A673 (cell line): ENCODE data around the gene ZNF622. TPM values are rescaled to one million over a fixed set of nuclear protein-coding genes. Genes with fewer than 3 reads are reported as not detected.

Source experiments
- BruUV-seq: library from RNA; stranded (reverse); fragments of 400-500 nt; replicated peaks from 2 replicates; lab custom pipeline; 2021; lab: Mats Ljungman, UMichigan
- CTCF ChIA-PET: fragments of 300-600 bp; sonication (Branson Sonifier 250); formaldehyde crosslinking; loops from one replicate; lab custom pipeline; 2022; ENCODE audit warnings: antibody characterized with exemption; lab: Charles Lee
- POLR2A ChIA-PET: fragments of 300-600 bp; sonication (Branson Sonifier 250); formaldehyde crosslinking; loops from one replicate; lab custom pipeline; 2022; ENCODE audit warnings: antibody characterized with exemption; ENCODE audit not compliant: low non-redundant PET; lab: Charles Lee
- DNase-seq: peaks from one replicate; pipeline ENCODE4 v3.0.0-alpha.2; 2015; ENCODE audit warnings: low spot score
- H3K27ac ChIP-seq: fragments of 200-600 bp; sonication (generic); 2 replicates; pipeline ENCODE4 v1.5.1; 2016; ENCODE audit warnings: mixed run types, low read depth, mild to moderate bottlenecking, mixed read lengths, antibody characterized with exemption, low read length; ENCODE audit not compliant: poor library complexity, severe bottlenecking
- H3K27me3 ChIP-seq: fragments of 200-600 bp; sonication (generic); replicated peaks from 2 replicates; pipeline ENCODE4 v1.6.1; 2017; ENCODE audit warnings: mixed run types, low read depth, mild to moderate bottlenecking, mixed read lengths, antibody characterized with exemption, low read length; ENCODE audit not compliant: insufficient read depth, poor library complexity
- H3K36me3 ChIP-seq: fragments of 200-600 bp; sonication (generic); 2 replicates; pipeline ENCODE4 v1.6.1; 2016; ENCODE audit warnings: mixed run types, mild to moderate bottlenecking, mixed read lengths, antibody characterized with exemption, low read length; ENCODE audit not compliant: insufficient read depth, poor library complexity, severe bottlenecking
- H3K4me1 ChIP-seq: fragments of 200-600 bp; sonication (generic); 2 replicates; pipeline ENCODE4 v1.6.1; 2017; ENCODE audit warnings: mixed run types, mild to moderate bottlenecking, mixed read lengths, antibody characterized with exemption, low read length; ENCODE audit not compliant: insufficient read depth, poor library complexity, severe bottlenecking
- H3K4me3 ChIP-seq: fragments of 200-600 bp; sonication (generic); 2 replicates; pipeline ENCODE4 v1.5.1; 2016; ENCODE audit warnings: low read depth, mixed run types, mild to moderate bottlenecking, mixed read lengths, low read length; ENCODE audit not compliant: poor library complexity, severe bottlenecking
- H3K9me3 ChIP-seq: fragments of 200-600 bp; sonication (generic); 2 replicates; pipeline ENCODE4 v1.6.1; 2016; ENCODE audit warnings: mixed run types, low read depth, mild to moderate bottlenecking, mixed read lengths, antibody characterized with exemption, low read length; ENCODE audit not compliant: poor library complexity, severe bottlenecking
- EZH2 ChIP-seq: fragments of 200-600 bp; sonication (generic); IDR thresholded peaks from 2 replicates; pipeline ENCODE4 v1.6.1; 2017; ENCODE audit warnings: borderline replicate concordance, low read depth, mild to moderate bottlenecking, mixed read lengths, antibody characterized with exemption, low read length; ENCODE audit not compliant: poor library complexity, severe bottlenecking
- intact Hi-C: fragments of 100-400 bp; cut with micrococcal nuclease; formaldehyde crosslinking; loops from one replicate; pipeline ENCODE4 v1.10.0; 2022; ENCODE audit not compliant: unreplicated experiment
- total RNA-seq: library from RNA; stranded (reverse); gene quantifications from 2 replicates; pipeline ENCODE4 v1.2.3, GENCODE V29; 2021
- TF ChIP-seq, protein P1 (sequence below): fragments of 300-800, 200-600 bp; sonication (generic); conservative IDR thresholded peaks from 2 replicates; pipeline ENCODE4 v1.5.1; 2017; ENCODE audit warnings: low read depth, mild to moderate bottlenecking, antibody characterized with exemption, low read length, moderate library complexity, mixed read lengths

The ZNF622 gene
- total RNA-seq, 1 experiment from 2014 or later: 36.0 TPM

DNA sequence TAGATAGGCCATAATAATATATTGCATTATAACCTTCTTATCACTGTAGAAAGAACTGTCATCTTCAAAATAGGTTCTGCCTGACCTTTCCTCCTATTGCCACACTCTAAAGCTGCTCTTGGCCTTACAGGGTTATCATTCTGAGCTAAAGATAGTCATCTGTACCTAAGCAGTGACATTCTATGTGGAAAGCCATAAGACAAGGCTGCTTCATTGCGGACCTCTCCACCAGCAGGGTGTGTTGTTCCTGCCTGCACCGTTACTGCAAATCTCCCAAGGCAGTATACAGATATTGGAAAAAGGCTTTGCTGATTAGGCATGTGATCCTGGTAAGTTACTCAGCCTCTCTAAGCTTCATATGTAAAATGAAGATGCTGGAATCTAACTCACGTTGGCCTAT, 8.1 kb downstream of the ZNF622 start:
- TF ChIP-seq, protein P1, sequence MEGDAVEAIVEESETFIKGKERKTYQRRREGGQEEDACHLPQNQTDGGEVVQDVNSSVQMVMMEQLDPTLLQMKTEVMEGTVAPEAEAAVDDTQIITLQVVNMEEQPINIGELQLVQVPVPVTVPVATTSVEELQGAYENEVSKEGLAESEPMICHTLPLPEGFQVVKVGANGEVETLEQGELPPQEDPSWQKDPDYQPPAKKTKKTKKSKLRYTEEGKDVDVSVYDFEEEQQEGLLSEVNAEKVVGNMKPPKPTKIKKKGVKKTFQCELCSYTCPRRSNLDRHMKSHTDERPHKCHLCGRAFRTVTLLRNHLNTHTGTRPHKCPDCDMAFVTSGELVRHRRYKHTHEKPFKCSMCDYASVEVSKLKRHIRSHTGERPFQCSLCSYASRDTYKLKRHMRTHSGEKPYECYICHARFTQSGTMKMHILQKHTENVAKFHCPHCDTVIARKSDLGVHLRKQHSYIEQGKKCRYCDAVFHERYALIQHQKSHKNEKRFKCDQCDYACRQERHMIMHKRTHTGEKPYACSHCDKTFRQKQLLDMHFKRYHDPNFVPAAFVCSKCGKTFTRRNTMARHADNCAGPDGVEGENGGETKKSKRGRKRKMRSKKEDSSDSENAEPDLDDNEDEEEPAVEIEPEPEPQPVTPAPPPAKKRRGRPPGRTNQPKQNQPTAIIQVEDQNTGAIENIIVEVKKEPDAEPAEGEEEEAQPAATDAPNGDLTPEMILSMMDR: 0 out of 2 replicates have a peak, but pooled peaks have one; percentile 9
- no peak for TF ChIP-seq EZH2
- no peak for DNase-seq
- no peaks in the 10 kb centered on the region for H3K4me1 ChIP-seq
- H3K36me3 ChIP-seq: peaks cover 63% of the 10 kb centered on the region
- intact Hi-C loops: loop anchor here (5.0 kb wide), 1 partner anchor 130 kb away; no protein-coding TSS in a partner anchor
- H3K4me3 ChIP-seq: no peak overlapping the region
- POLR2A ChIA-PET: no interaction called here
- CTCF ChIA-PET: no interaction called here
- no TSS peak for BruUV-seq
- no peak overlapping the region for H3K27ac ChIP-seq
- no peaks in the 10 kb centered on the region for H3K9me3 ChIP-seq
- no peaks in the 10 kb centered on the region for H3K27me3 ChIP-seq

DNA sequence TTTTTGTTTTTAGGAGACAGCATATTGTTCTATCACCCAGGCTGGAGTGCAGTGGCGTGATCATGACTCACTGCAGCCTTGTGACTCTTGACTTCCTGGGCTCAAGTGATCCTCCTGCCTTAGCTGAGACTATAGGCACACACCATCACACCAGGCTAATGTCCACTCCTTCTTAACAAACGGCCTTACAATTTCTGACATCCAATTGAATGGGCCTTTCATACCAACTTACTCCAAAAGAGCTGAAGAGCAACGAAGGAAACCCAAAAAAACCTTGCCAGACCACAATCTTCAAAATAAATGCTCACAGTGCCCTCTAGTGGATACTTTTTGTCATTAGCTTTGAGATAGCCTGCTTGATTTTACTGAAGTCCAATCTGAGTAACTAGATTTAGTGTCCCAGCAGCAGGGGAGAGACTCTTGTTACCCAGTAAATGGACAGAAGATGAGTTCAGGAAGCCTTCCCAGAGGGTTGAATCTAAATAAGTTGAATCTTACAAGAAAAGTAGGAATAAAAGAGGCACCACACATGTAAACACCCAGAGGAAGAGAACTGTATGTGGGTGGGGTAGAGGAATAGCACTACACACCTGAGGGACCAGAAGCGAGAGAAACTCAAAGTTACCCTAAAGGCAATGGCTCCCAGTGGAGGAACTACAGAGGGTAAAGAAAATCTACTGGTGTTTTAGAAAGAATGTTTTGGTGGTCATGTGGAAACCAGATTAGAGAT, 9.3 kb downstream of the ZNF622 start:
- no peaks in the 10 kb centered on the region for H3K27me3 ChIP-seq
- intact Hi-C loops: loop anchor here (1.0 to 5.0 kb wide), 2 partner anchors 129 to 296 kb away; no protein-coding TSS in a partner anchor
- peaks cover 61% of the 10 kb centered on the region for H3K36me3 ChIP-seq
- peak; percentile 84 for DNase-seq
- no peaks in the 10 kb centered on the region for H3K9me3 ChIP-seq
- ChIA-PET POLR2A (no interaction called here), CTCF (interaction anchor here (0.5 to 2.7 kb wide), 11 partner anchors 9 to 1350 kb away, joined by 3 to 36 read pairs (median 3); no protein-coding TSS in a partner anchor)
- no peak for TF ChIP-seq EZH2
- TF ChIP-seq, protein P1: peak; percentile 78
- H3K4me3 ChIP-seq: no peak overlapping the region
- no peak overlapping the region for H3K27ac ChIP-seq
- BruUV-seq: no TSS peak
- no peaks in the 10 kb centered on the region for H3K4me1 ChIP-seq

DNA sequence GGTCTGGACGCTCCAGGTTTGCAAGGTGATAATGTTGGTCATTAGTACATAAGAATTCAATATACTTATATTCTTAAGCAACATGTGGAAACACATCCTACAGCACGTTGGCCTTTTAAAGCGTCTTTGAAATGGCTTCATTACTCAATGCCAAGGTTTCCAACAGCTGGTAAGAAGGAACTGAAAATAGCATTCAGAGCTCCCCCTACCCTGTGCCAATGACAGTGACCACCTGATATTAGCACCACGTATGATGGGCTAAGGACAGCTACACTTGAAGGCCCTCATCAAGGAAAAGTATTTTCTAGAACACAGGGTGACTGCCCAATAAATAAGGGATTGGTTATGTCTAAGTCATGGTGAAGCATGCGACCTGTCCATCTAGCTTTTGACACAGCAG, 9.9 kb downstream of the ZNF622 start:
- TF ChIP-seq, protein P1: no peak
- TF ChIP-seq EZH2: no peak
- H3K27ac ChIP-seq: no peak overlapping the region
- intact Hi-C loops: loop anchor here (1.0 to 5.0 kb wide), 2 partner anchors 128 to 295 kb away; no protein-coding TSS in a partner anchor
- CTCF ChIA-PET: interaction anchor here (0.7 to 2.7 kb wide), 5 partner anchors 9 to 1350 kb away, joined by 3 to 36 read pairs (median 5); no protein-coding TSS in a partner anchor
- BruUV-seq: no TSS peak
- H3K4me3 ChIP-seq: no peak overlapping the region
- H3K4me1 ChIP-seq: no peaks in the 10 kb centered on the region
- peaks cover 60% of the 10 kb centered on the region for H3K36me3 ChIP-seq
- POLR2A ChIA-PET: interaction anchor here (0.7 kb wide), 1 partner anchor 15 kb away, joined by 3 read pairs; no protein-coding TSS in a partner anchor
- no peak for DNase-seq
- H3K9me3 ChIP-seq: no peaks in the 10 kb centered on the region
- no peaks in the 10 kb centered on the region for H3K27me3 ChIP-seq
